H1 (cell line): Measurements from ENCODE around the gene ZNF24. TPM values are rescaled to one million over a fixed set of nuclear protein-coding genes. Genes with fewer than 3 reads are reported as not detected.

ENCODE experiments used
- CTCF ChIA-PET: fragments of 300-600 bp; sonication (Branson Sonifier 250); formaldehyde crosslinking; loops from one replicate; lab custom pipeline; 2021; ENCODE audit not compliant: partially characterized antibody; lab: Charles Lee
- POLR2A ChIA-PET: fragments of 300-600 bp; sonication (Branson Sonifier 250); formaldehyde crosslinking; loops from one replicate; lab custom pipeline; 2021; ENCODE audit warnings: inconsistent platforms; ENCODE audit not compliant: partially characterized antibody; lab: Charles Lee
- DNase-seq, 2 experiments: peaks; one replicate each; pipeline versions ENCODE4 v3.0.0 to v3.0.0-alpha.2; 2010 to 2022; ENCODE audit warnings: low spot score in 2 of 2, low read depth in 1 of 2, mixed read lengths in 1 of 2
- FAIRE-seq: peaks from 2 replicates; lab custom pipeline; 2011; peaks lifted over from hg19 to GRCh38; lab: Jason Lieb, UNC
- H2AFZ ChIP-seq: 2 replicates; pipeline ENCODE4 v1.8.1; 2012; ENCODE audit warnings: low read length, inconsistent platforms
- H2AK5ac ChIP-seq: 2 replicates; pipeline ENCODE4 v1.6.1; 2013; ENCODE audit warnings: low read depth, low read length
- H2BK120ac ChIP-seq: replicated peaks from 2 replicates; pipeline ENCODE3; 2013; ENCODE audit warnings: low read depth, low read length, inconsistent platforms
- H2BK12ac ChIP-seq: 2 replicates; pipeline ENCODE4 v1.6.1; 2013; ENCODE audit warnings: low read depth, low read length
- H2BK15ac ChIP-seq: 2 replicates; pipeline ENCODE4 v1.6.1; 2013; ENCODE audit warnings: low read length
- H2BK20ac ChIP-seq: 2 replicates; pipeline ENCODE4 v1.6.1; 2013; ENCODE audit warnings: low read length
- H2BK5ac ChIP-seq: 2 replicates; pipeline ENCODE4 v1.6.1; 2013; ENCODE audit warnings: low read depth, low read length
- H3K14ac ChIP-seq: 2 replicates; pipeline ENCODE4 v1.6.1; 2013; ENCODE audit warnings: inconsistent platforms; ENCODE audit not compliant: insufficient read length
- H3K18ac ChIP-seq: 2 replicates; pipeline ENCODE4 v1.6.1; 2013; ENCODE audit warnings: low read length; ENCODE audit errors: extremely low read depth
- H3K23ac ChIP-seq: 2 replicates; pipeline ENCODE4 v1.6.1; 2013; ENCODE audit warnings: inconsistent platforms; ENCODE audit not compliant: insufficient read length
- H3K23me2 ChIP-seq: 2 replicates; pipeline ENCODE4 v1.6.1; 2013; ENCODE audit warnings: low read depth, low read length
- H3K27ac ChIP-seq: 2 replicates; pipeline ENCODE4 v1.6.1; 2011; ENCODE audit warnings: low read depth, low read length, inconsistent platforms
- H3K27me3 ChIP-seq, 4 experiments: replicated peaks in 1 of 4; 1 replicate in 1 of 4; 2 replicates in 3 of 4; pipeline versions ENCODE4 v1.6.1 to v1.8.1; 2011 to 2013; ENCODE audit warnings: low read length in 3 of 4, mild to moderate bottlenecking in 3 of 4, inconsistent platforms in 2 of 4, mixed read lengths in 2 of 4, moderate library complexity in 1 of 4; ENCODE audit not compliant: control insufficient read depth in 3 of 4, insufficient read depth in 3 of 4; ENCODE audit errors: extremely low read depth in 1 of 4
- H3K36me3 ChIP-seq, 4 experiments: 2 replicates each; pipeline versions ENCODE4 v1.6.1 to v1.8.1; 2011 to 2013; ENCODE audit warnings: mild to moderate bottlenecking in 4 of 4, low read length in 3 of 4, moderate library complexity in 2 of 4, control low read depth in 1 of 4, inconsistent platforms in 1 of 4; ENCODE audit not compliant: insufficient read depth in 4 of 4, control insufficient read depth in 2 of 4
- H3K4ac ChIP-seq: replicated peaks from 2 replicates; pipeline ENCODE3; 2013; ENCODE audit warnings: low read length, low read depth, mixed read lengths, inconsistent platforms; ENCODE audit not compliant: insufficient read length
- H3K4me1 ChIP-seq, 4 experiments: replicated peaks in 1 of 4; 1 replicate in 1 of 4; 2 replicates in 3 of 4; pipeline versions ENCODE4 v1.6.1 to v1.8.1; 2011 to 2013; ENCODE audit warnings: low read length in 3 of 4, inconsistent platforms in 2 of 4, mixed read lengths in 1 of 4; ENCODE audit not compliant: insufficient read depth in 4 of 4, control insufficient read depth in 3 of 4
- H3K4me2 ChIP-seq, 2 experiments: 2 replicates each; pipeline versions ENCODE4 v1.6.1 to v1.8.1; 2011 to 2013; ENCODE audit warnings: low read depth in 2 of 2, low read length in 2 of 2, control low read depth in 1 of 2, inconsistent platforms in 1 of 2, mild to moderate bottlenecking in 1 of 2; ENCODE audit not compliant: insufficient read depth in 1 of 2
- H3K4me3 ChIP-seq, 4 experiments: fragments of 200-600, 300-600 bp in 1 of 4; sonication (generic), shearing (Covaris generic), sonication (Bioruptor Twin) in 1 of 4; 2 replicates each; pipeline versions ENCODE4 v1.5.1 to v1.8.1; 2011 to 2016; ENCODE audit warnings: low read length in 4 of 4, low read depth in 3 of 4, control low read depth in 2 of 4, inconsistent platforms in 2 of 4, mild to moderate bottlenecking in 2 of 4, mixed read lengths in 1 of 4, moderate library complexity in 1 of 4; ENCODE audit not compliant: insufficient read depth in 2 of 4; ENCODE audit errors: extremely low read depth in 1 of 4
- H3K56ac ChIP-seq: replicated peaks from 2 replicates; pipeline ENCODE3; 2013; ENCODE audit warnings: low read depth, mild to moderate bottlenecking, mixed read lengths, low read length, inconsistent platforms; ENCODE audit not compliant: insufficient read length
- H3K79me1 ChIP-seq: 2 replicates; pipeline ENCODE4 v1.6.1; 2013; ENCODE audit warnings: low read depth, low read length, control low read depth
- H3K79me2 ChIP-seq, 2 experiments: 2 replicates each; pipeline versions ENCODE4 v1.6.1 to v1.8.1; 2012 to 2013; ENCODE audit warnings: low read length in 2 of 2, mild to moderate bottlenecking in 2 of 2, inconsistent platforms in 1 of 2; ENCODE audit not compliant: insufficient read depth in 2 of 2, control insufficient read depth in 1 of 2
- H3K9ac ChIP-seq, 4 experiments: replicated peaks in 1 of 4; 1 replicate in 1 of 4; 2 replicates in 3 of 4; pipeline versions ENCODE4 v1.6.1 to v1.8.1; 2011 to 2013; ENCODE audit warnings: low read depth in 3 of 4, low read length in 3 of 4, control low read depth in 2 of 4, mild to moderate bottlenecking in 2 of 4, moderate library complexity in 2 of 4, inconsistent platforms in 1 of 4; ENCODE audit errors: extremely low read depth in 1 of 4
- H3K9me3 ChIP-seq, 2 experiments: 2 replicates each; pipeline versions ENCODE4 v1.6.1 to v1.8.1; 2012 to 2013; ENCODE audit warnings: mild to moderate bottlenecking in 2 of 2, moderate library complexity in 2 of 2, control low read depth in 1 of 2, inconsistent platforms in 1 of 2, low read depth in 1 of 2, low read length in 1 of 2, mixed read lengths in 1 of 2; ENCODE audit not compliant: insufficient read depth in 2 of 2
- H4K20me1 ChIP-seq, 2 experiments: replicated peaks in 1 of 2; 2 replicates each; pipeline versions ENCODE3 to v1.8.1; 2011 to 2013; ENCODE audit warnings: inconsistent platforms in 2 of 2, low read length in 2 of 2, mild to moderate bottlenecking in 1 of 2; ENCODE audit not compliant: insufficient read depth in 2 of 2, control insufficient read depth in 1 of 2
- H4K5ac ChIP-seq: 2 replicates; pipeline ENCODE4 v1.6.1; 2013; ENCODE audit warnings: low read length, low read depth, mixed read lengths, inconsistent platforms; ENCODE audit not compliant: insufficient read length
- H4K8ac ChIP-seq: 2 replicates; pipeline ENCODE4 v1.8.0; 2013; ENCODE audit warnings: mild to moderate bottlenecking, moderate library complexity, low read length, inconsistent platforms; ENCODE audit not compliant: insufficient read depth; ENCODE audit errors: extremely low read depth
- H4K91ac ChIP-seq: replicated peaks from 2 replicates; pipeline ENCODE3; 2013; ENCODE audit warnings: low read length, mixed read lengths, inconsistent platforms; ENCODE audit not compliant: insufficient read length
- CHD1 ChIP-seq: IDR thresholded peaks from 2 replicates; pipeline ENCODE4 v1.6.1; 2012; ENCODE audit warnings: low read depth, low read length, improper control_type of control experiment
- GTF2F1 ChIP-seq: IDR thresholded peaks from 2 replicates; pipeline ENCODE4 v1.6.1; 2012; ENCODE audit warnings: low read depth, low read length, improper control_type of control experiment, borderline replicate concordance
- PHF8 ChIP-seq: fragments of 200-600 bp; sonication (generic); conservative IDR thresholded peaks from 2 replicates; pipeline ENCODE4 v1.7.1; 2012; ENCODE audit warnings: low read depth, mild to moderate bottlenecking, inconsistent platforms, low read length, moderate library complexity
- RAD21 ChIP-seq, 2 experiments: IDR thresholded peaks in 1 of 2; conservative IDR thresholded peaks in 1 of 2; 2 replicates each; pipeline ENCODE4 v1.6.1; 2011; ENCODE audit warnings: low read depth in 2 of 2, low read length in 2 of 2, improper control_type of control experiment in 1 of 2, inconsistent platforms in 1 of 2, mild to moderate bottlenecking in 1 of 2, moderate library complexity in 1 of 2
- RBBP5 ChIP-seq: IDR thresholded peaks from 2 replicates; pipeline ENCODE4 v1.7.1; 2012; ENCODE audit warnings: low read depth, mild to moderate bottlenecking, inconsistent platforms, low read length, moderate library complexity, borderline replicate concordance
- WGBS, 2 experiments: shearing (Covaris generic) in 1 of 2; methylation state at CpG; one replicate each; pipeline versions ENCODE4 v1.1.6 to v1.1.7; 2013 to 2015; ENCODE audit warnings: low lambda C conversion rate in 2 of 2, mixed read lengths in 2 of 2, inconsistent platforms in 1 of 2, low coverage in 1 of 2, missing lambda C conversion rate in 1 of 2; ENCODE audit not compliant: insufficient replicate concordance in 2 of 2, insufficient coverage in 1 of 2, insufficient read length in 1 of 2; ENCODE audit errors: extremely low coverage in 1 of 2, missing lambda C conversion rate in 1 of 2; 5-methylcytosine and 5-hydroxymethylcytosine counted together
- long read RNA-seq, 2 experiments: library from RNA in 1 of 2; library from capped mRNA in 1 of 2; stranded (forward); transcript quantifications; one replicate each; pipeline ENCODE4 v2.0.0, GENCODE V29; 2021; ENCODE audit warnings: inconsistent platforms in 1 of 2
- polyA minus RNA-seq, 3 experiments: library from RNA; depleted of rRNA, polyadenylated mRNA; stranded (reverse); fragments of >200 nt; gene quantifications; 1 replicate in 2 of 3; 2 replicates in 1 of 3; pipeline ENCODE4 v1.2.3, GENCODE V29; 2011
- polyA plus RNA-seq, 7 experiments: library from polyadenylated mRNA; depleted of rRNA in 3 of 7; stranded (reverse) in 5 of 7; unstranded in 2 of 7; fragments of >200 nt in 5 of 7; fragments of 200-250 nt in 2 of 7; gene quantifications; 1 replicate in 5 of 7; 2 replicates in 1 of 7; 4 replicates in 1 of 7; pipeline versions ENCODE4 v1.2.1 to v1.2.3, GENCODE V29; 2011 to 2013; ENCODE audit warnings: missing spikeins in 2 of 7, mixed read lengths in 2 of 7
- total RNA-seq: library from RNA; stranded (reverse); fragmentation: NEBNext Ultra II Directional; extraction: Animal tissue kit (Norgen Biotek cat#: 25700); gene quantifications from 2 replicates; pipeline ENCODE4 v1.2.1, GENCODE V29; 2021
- TF ChIP-seq, protein P1 (sequence below): IDR thresholded peaks from 2 replicates; pipeline ENCODE4 v1.6.1; 2012; ENCODE audit warnings: inconsistent platforms

The ZNF24 gene
- total RNA-seq (56.9 and 60.1 TPM in 2 replicates), polyA plus RNA-seq (2011; rRNA removed) (7.3 and 12.5 TPM in 2 replicates), polyA minus RNA-seq (2011; rRNA and poly(A)+ RNA removed) (50.2 and 61.1 TPM in 2 replicates)
- 15.1 TPM for polyA plus RNA-seq (2011; cell fraction: cytosol; rRNA removed)
- 15.3 TPM for polyA plus RNA-seq (2011; cell fraction: nucleus; rRNA removed)
- polyA plus RNA-seq (2012, experiment 1 of 2), result 14.6 to 30.6 TPM (median 18.9 TPM) in 4 replicates
- 1.5 TPM for polyA plus RNA-seq (2012, experiment 2 of 2)
- polyA plus RNA-seq (2013, experiment 1 of 2), result 25.4 TPM
- polyA plus RNA-seq (2013, experiment 2 of 2), result 24.7 TPM
- 17.4 TPM for polyA minus RNA-seq (2011; cell fraction: cytosol; rRNA and poly(A)+ RNA removed)
- polyA minus RNA-seq (2011; cell fraction: nucleus; rRNA and poly(A)+ RNA removed), result 32.4 TPM
- long read RNA-seq, experiment 1, full-length matches to known transcripts, result 4 of 37 reads
- long read RNA-seq, experiment 1, partial matches to known transcripts, result 4 of 37 reads
- long read RNA-seq, experiment 1, other reads (novel, unspliced or antisense), result 29 of 37 reads
- long read RNA-seq, experiment 2, full-length matches to known transcripts, result 100 of 109 reads
- long read RNA-seq, experiment 2, partial matches to known transcripts, result 2 of 109 reads
- long read RNA-seq, experiment 2, other reads (novel, unspliced or antisense), result 7 of 109 reads

DNA sequence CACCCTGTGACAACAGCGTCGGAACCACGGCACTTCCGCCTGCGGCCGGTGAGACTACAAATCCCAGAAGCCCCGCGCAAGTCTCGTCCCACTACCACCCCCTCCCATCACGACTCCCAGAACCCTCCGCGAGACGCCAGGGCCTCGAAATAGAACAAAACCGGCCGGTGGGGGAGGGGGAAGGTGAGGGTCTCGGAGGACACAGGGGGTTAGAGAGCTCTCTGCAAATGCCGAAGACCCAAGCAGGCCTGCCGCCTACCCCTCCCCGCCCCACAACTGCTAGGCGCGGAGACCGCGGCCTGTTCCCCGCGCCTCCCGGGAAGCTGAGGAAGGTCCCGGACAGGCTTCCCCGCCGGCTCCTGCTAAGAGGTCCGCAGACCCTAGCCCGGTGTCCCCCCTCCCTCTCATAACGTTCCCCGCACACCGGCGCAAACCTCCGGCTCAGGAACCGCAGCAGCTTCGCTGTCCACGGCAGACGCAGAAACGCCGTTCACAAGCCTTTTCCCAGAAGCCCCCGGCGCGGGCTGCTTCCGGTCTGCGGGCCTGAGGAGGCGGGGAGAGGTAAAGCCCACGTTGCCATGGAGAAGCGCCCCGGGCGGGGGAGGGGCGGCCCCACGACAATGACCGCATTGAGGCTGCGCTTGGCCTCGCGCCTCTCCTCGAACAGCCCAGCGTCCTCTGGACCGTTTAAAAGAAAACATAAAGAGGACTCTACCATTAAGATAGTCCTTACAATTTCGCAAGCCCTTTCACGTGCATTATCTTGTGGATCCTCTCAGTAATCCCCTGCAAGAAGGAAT lies at the start of gene ZNF24:
Gene ZNF24, minus strand, starts transcription at position 485 of the 800 bp plus-strand sequence. CDS start 3,770 bp downstream, outside the sequence.
- no peaks in the 10 kb centered on the region for H3K9me3 ChIP-seq
- no peak within 1 kb of the TSS for H3K4ac ChIP-seq
- H4K91ac ChIP-seq, result peak within 1 kb of the TSS; percentile 59
- H3K4me3 ChIP-seq, result peak within 1 kb of the TSS; percentile 91 to 97 (median 92)
- peak within 1 kb of the TSS; percentile 89 to 97 (median 95) for H3K9ac ChIP-seq
- no peak within 1 kb of the TSS for H2BK15ac ChIP-seq
- peaks cover 0 to 5% (median 1%) of the 10 kb centered on the region in 4 experiments; a peak in 3 of 7 replicates for H3K4me1 ChIP-seq
- peak within 1 kb of the TSS; percentile 89 for H3K56ac ChIP-seq
- H3K36me3 ChIP-seq, result peaks cover 10 to 17% (median 14%) of the 10 kb centered on the region in 4 experiments
- H4K8ac ChIP-seq, result peak within 1 kb of the TSS; percentile 98; the same call in 1 of the 2 replicates
- peak within 1 kb of the TSS; percentile 32; the same call in 1 of the 2 replicates for H2BK12ac ChIP-seq
- DNase-seq (peak; percentile 68 to 94), FAIRE-seq (no peak)
- peak within 1 kb of the TSS; percentile 53 for H3K14ac ChIP-seq
- ChIA-PET CTCF (interaction anchor here (1.0 to 3.5 kb wide), 2 partner anchors 11 to 57 kb away, joined by 4 to 18 read pairs; no protein-coding TSS in a partner anchor), POLR2A (interaction anchor here (0.8 to 2.7 kb wide), 16 partner anchors 9 to 318 kb away, joined by 3 to 20 read pairs (median 4); partner anchors contain the start of genes ZNF397 and ZSCAN30)
- H3K27ac ChIP-seq, result peak within 1 kb of the TSS; percentile 98
- H4K5ac ChIP-seq, result peak within 1 kb of the TSS; percentile 85
- peaks cover 6 to 22% of the 10 kb centered on the region in 2 experiments for H4K20me1 ChIP-seq
- 1% methylated on average over 64 of the region's 64 CpGs; no CpG with 5 or more reads in 1 of the 2 experiments for WGBS, 2 experiments
- H2BK120ac ChIP-seq, result no peak within 1 kb of the TSS
- H2BK20ac ChIP-seq, result no peak within 1 kb of the TSS
- peak within 1 kb of the TSS; percentile 92 for H2BK5ac ChIP-seq
- H3K79me2 ChIP-seq, result peaks cover 23 to 40% of the 10 kb centered on the region in 2 experiments
- H2AK5ac ChIP-seq, result no peak within 1 kb of the TSS
- peak within 1 kb of the TSS; percentile 89 for H2AFZ ChIP-seq
- H3K23me2 ChIP-seq, result 0 out of 2 replicates have a peak, but pooled peaks cover 7% of the 10 kb centered on the region
- H3K27me3 ChIP-seq, result no peaks in the 10 kb centered on the region
- peak within 1 kb of the TSS; percentile 76 for H3K18ac ChIP-seq
- 0 out of 2 replicates have a peak, but pooled peaks cover 8% of the 10 kb centered on the region for H3K79me1 ChIP-seq
- H3K4me2 ChIP-seq, result peak within 1 kb of the TSS; percentile 74 to 76
- H3K23ac ChIP-seq, result no peak within 1 kb of the TSS
- peak; percentile 82; the same call in 1 of the 2 replicates for TF ChIP-seq RBBP5
- TF ChIP-seq, protein P1, sequence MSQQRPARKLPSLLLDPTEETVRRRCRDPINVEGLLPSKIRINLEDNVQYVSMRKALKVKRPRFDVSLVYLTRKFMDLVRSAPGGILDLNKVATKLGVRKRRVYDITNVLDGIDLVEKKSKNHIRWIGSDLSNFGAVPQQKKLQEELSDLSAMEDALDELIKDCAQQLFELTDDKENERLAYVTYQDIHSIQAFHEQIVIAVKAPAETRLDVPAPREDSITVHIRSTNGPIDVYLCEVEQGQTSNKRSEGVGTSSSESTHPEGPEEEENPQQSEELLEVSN, result peak; percentile 47; the same call in 1 of the 2 replicates
- peak; percentile 98 for TF ChIP-seq PHF8
- peak; percentile 15; the same call in 1 of the 2 replicates for TF ChIP-seq CHD1
- TF ChIP-seq GTF2F1, result no peak
- TF ChIP-seq RAD21 (IDR thresholded peaks at IDR 0.05 in 1 of 2, conservative IDR thresholded peaks at IDR 0.05 in 1 of 2; ENCODE audit: low read depth in 2 of 2, low read length in 2 of 2), result 0 out of 4 replicates have a peak, but pooled peaks of 1 of the 2 experiments have one; percentile 1
